Nephron (organoid): ENCODE data around the gene CENPM.
A peak's percentile ranks its signal among the peaks of the same experiment; 100 is the strongest.

Experiments
- H3K27ac Mint-ChIP-seq, 3 experiments: 2 replicates each; pipeline ENCODE4 v1.8.0; 2020; ENCODE audit warnings: mixed read lengths in 3 of 3, mild to moderate bottlenecking in 2 of 3, moderate library complexity in 1 of 3
- H3K27me3 Mint-ChIP-seq: 2 replicates; pipeline ENCODE4 v1.8.0; 2021; ENCODE audit warnings: low read depth, mild to moderate bottlenecking, moderate library complexity, mixed read lengths
- H3K36me3 Mint-ChIP-seq: 2 replicates; pipeline ENCODE4 v1.8.0; 2020; ENCODE audit warnings: low read depth, mixed read lengths
- H3K4me1 Mint-ChIP-seq: 2 replicates; pipeline ENCODE4 v1.8.0; 2020; ENCODE audit warnings: mixed read lengths
- H3K4me3 Mint-ChIP-seq, 3 experiments: 2 replicates each; pipeline ENCODE4 v1.8.0; 2020; ENCODE audit warnings: mild to moderate bottlenecking in 3 of 3, mixed read lengths in 3 of 3, moderate library complexity in 2 of 3
- H3K9me3 Mint-ChIP-seq: 2 replicates; pipeline ENCODE4 v1.8.0; 2020; ENCODE audit warnings: mixed read lengths
- CTCF ChIP-seq, 3 experiments: fragments of 200-600 bp; sonication (generic); IDR thresholded peaks; one replicate each; pipeline ENCODE4 v1.5.0; 2021; ENCODE audit warnings: antibody characterized with exemption in 3 of 3; ENCODE audit not compliant: unreplicated experiment in 3 of 3

The CENPM gene

GRCh38 chr22:41948142-41948541, 1.2 kb upstream of the CENPM start:
- peaks cover 8% of the 10 kb centered on the region for H3K36me3 Mint-ChIP-seq
- H3K27ac Mint-ChIP-seq = peak overlapping the region in 1 of 3 experiments; percentile 46
- peak overlapping the region in 2 of 3 experiments; percentile 91 to 95 for H3K4me3 Mint-ChIP-seq
- no peak for TF ChIP-seq CTCF (IDR thresholded peaks at IDR 0.05; ENCODE audit: unreplicated experiment in 3 of 3)
- peaks cover 21% of the 10 kb centered on the region for H3K4me1 Mint-ChIP-seq
- no peaks in the 10 kb centered on the region for H3K9me3 Mint-ChIP-seq
- H3K27me3 Mint-ChIP-seq = no peaks in the 10 kb centered on the region

- H3K36me3 Mint-ChIP-seq = peaks cover 8% of the 10 kb centered on the region
- no peak for TF ChIP-seq CTCF (IDR thresholded peaks at IDR 0.05; ENCODE audit: unreplicated experiment in 3 of 3)
- H3K27me3 Mint-ChIP-seq = no peaks in the 10 kb centered on the region
- peak overlapping the region; percentile 91 to 95 (median 93) for H3K4me3 Mint-ChIP-seq
- peak overlapping the region; percentile 78 to 91 (median 86) for H3K27ac Mint-ChIP-seq
- H3K9me3 Mint-ChIP-seq = no peaks in the 10 kb centered on the region
- peaks cover 21% of the 10 kb centered on the region for H3K4me1 Mint-ChIP-seq
Observed at GRCh38 chr22:41947424-41948080, 600 bp upstream of the CENPM start.

- TF ChIP-seq CTCF (IDR thresholded peaks at IDR 0.05; ENCODE audit: unreplicated experiment in 3 of 3) = no peak
- H3K27ac Mint-ChIP-seq = no peak overlapping the region
- peaks cover 35% of the 10 kb centered on the region for H3K4me1 Mint-ChIP-seq
- H3K9me3 Mint-ChIP-seq = no peaks in the 10 kb centered on the region
- peaks cover 9% of the 10 kb centered on the region for H3K27me3 Mint-ChIP-seq
- peak overlapping the region; percentile 66 to 81 (median 76) for H3K4me3 Mint-ChIP-seq
- H3K36me3 Mint-ChIP-seq = peaks cover 11% of the 10 kb centered on the region
Observed at GRCh38 chr22:41943661-41944209, 3.2 kb downstream of the CENPM start.

GRCh38 chr22:41940832-41941765, 5.9 kb downstream of the CENPM start:
- no peaks in the 10 kb centered on the region for H3K9me3 Mint-ChIP-seq
- peaks cover 29% of the 10 kb centered on the region for H3K4me1 Mint-ChIP-seq
- H3K4me3 Mint-ChIP-seq = peak overlapping the region in 1 of 3 experiments; percentile 34
- TF ChIP-seq CTCF (IDR thresholded peaks at IDR 0.05; ENCODE audit: unreplicated experiment in 3 of 3) = peak; percentile 91 to 95 (median 93)
- peaks cover 14% of the 10 kb centered on the region for H3K36me3 Mint-ChIP-seq
- H3K27me3 Mint-ChIP-seq = peaks cover 9% of the 10 kb centered on the region
- H3K27ac Mint-ChIP-seq = peak overlapping the region; percentile 18 to 42 (median 38)

GRCh38 chr22:41939981-41940831, 6.7 kb downstream of the CENPM start:
- Mint-ChIP-seq H3K27ac (peak overlapping the region in 2 of 3 experiments; percentile 59 to 61), H3K9me3 (no peaks in the 10 kb centered on the region), H3K4me3 (peak overlapping the region in 1 of 3 experiments; percentile 14), H3K27me3 (peaks cover 15% of the 10 kb centered on the region), H3K4me1 (peaks cover 23% of the 10 kb centered on the region), H3K36me3 (peaks cover 11% of the 10 kb centered on the region)
- no peak for TF ChIP-seq CTCF (IDR thresholded peaks at IDR 0.05; ENCODE audit: unreplicated experiment in 3 of 3)
